ENCODE measurements around the gene IFNA6. TPM values are rescaled to one million over a fixed set of nuclear protein-coding genes. Genes with fewer than 3 reads are reported as not detected.

Gene IFNA6
- total RNA-seq, 1 donor from 2014 or later = not detected

- no peak for DNase-seq (ENCODE audit: low read depth)
Observed at GRCh38 chr9:21331676-21332402, 18.8 kb downstream of the IFNA6 start.

- DNase-seq (ENCODE audit: low read depth) = peak; percentile 49
Observed at GRCh38 chr9:21326526-21327139, 24.1 kb downstream of the IFNA6 start.

GRCh38 chr9:21324047-21324446 is 26.6 kb downstream of the IFNA6 start:
- no peak for DNase-seq (ENCODE audit: low read depth)

- no peak for DNase-seq (ENCODE audit: low read depth)
Observed at GRCh38 chr9:21322911-21323461, 27.7 kb downstream of the IFNA6 start.

- no peak for DNase-seq (ENCODE audit: low read depth)
Observed at GRCh38 chr9:21320465-21320864, 30.2 kb downstream of the IFNA6 start.

GRCh38 chr9:21317956-21318923 is 32.4 kb downstream of the IFNA6 start:
- DNase-seq (ENCODE audit: low read depth) = peak; percentile 53

- no peak for DNase-seq (ENCODE audit: low read depth)
Observed at GRCh38 chr9:21316860-21317259, 33.8 kb downstream of the IFNA6 start.

- DNase-seq (ENCODE audit: low read depth) = no peak
Observed at GRCh38 chr9:21316032-21316842, 34.5 kb downstream of the IFNA6 start.

GRCh38 chr9:21314152-21314551 is 36.5 kb downstream of the IFNA6 start:
- DNase-seq (ENCODE audit: low read depth) = no peak

GRCh38 chr9:21311889-21312288 is 38.8 kb downstream of the IFNA6 start:
- DNase-seq (ENCODE audit: low read depth) = no peak

GRCh38 chr9:21305213-21305612 is 45.5 kb downstream of the IFNA6 start, which contains the start of gene IFNA5:
Gene IFNA5 (minus strand): TSS chr9:21305313. CDS start chr9:21305256, 57 bp downstream.
- DNase-seq (ENCODE audit: low read depth) = no peak

Other genes with a start within 250 kb of the IFNA6 start
- not detected in 2 replicates for gene IFNW1, start 209.1 kb downstream of the IFNA6 start, total RNA-seq
- gene IFNA21, start 184.2 kb downstream of the IFNA6 start, total RNA-seq = not detected in 2 replicates
- not detected in 2 replicates for gene IFNA4, start 163.3 kb downstream of the IFNA6 start, total RNA-seq
- gene IFNA7, start 148.7 kb downstream of the IFNA6 start, total RNA-seq = not detected in 2 replicates
- gene IFNA10, start 143.7 kb downstream of the IFNA6 start, total RNA-seq = not detected in 2 replicates
- not detected in 2 replicates for gene IFNA16, start 133.6 kb downstream of the IFNA6 start, total RNA-seq
- gene IFNA17, start 122.7 kb downstream of the IFNA6 start, total RNA-seq = not detected in 2 replicates
- gene IFNA14, start 110.9 kb downstream of the IFNA6 start, total RNA-seq = not detected in 2 replicates
- gene IFNA5, start 45.6 kb downstream of the IFNA6 start, total RNA-seq = not detected in 2 replicates
- gene KLHL9, start 15.5 kb downstream of the IFNA6 start, total RNA-seq = 24.7 and 26.5 TPM in 2 replicates
- gene IFNA13, start 17.2 kb upstream of the IFNA6 start, total RNA-seq = not detected in 2 replicates
- gene IFNA2, start 34.5 kb upstream of the IFNA6 start, total RNA-seq = not detected in 2 replicates
- gene IFNA8, start 58.2 kb upstream of the IFNA6 start, total RNA-seq = not detected in 2 replicates
- not detected in 2 replicates for gene IFNA1, start 89.6 kb upstream of the IFNA6 start, total RNA-seq
- gene IFNE, start 131.4 kb upstream of the IFNA6 start, total RNA-seq = 0.31 TPM in 1 of 2 replicates, not detected in the other

Measured in myocyte (in vitro differentiated cells).